IMR-90 (cell line): ENCODE data around the gene TOP3B.

Experiments used
- RAD21 ChIP-seq: IDR thresholded peaks from 2 replicates; pipeline ENCODE4 v1.6.1; 2012; ENCODE audit warnings: low read length, improper control_type of control experiment
- TF ChIP-seq, protein P1 (sequence below): conservative IDR thresholded peaks from 2 replicates; pipeline ENCODE4 v1.5.1; 2012; ENCODE audit warnings: mild to moderate bottlenecking, low read depth, low read length, improper control_type of control experiment

DNA sequence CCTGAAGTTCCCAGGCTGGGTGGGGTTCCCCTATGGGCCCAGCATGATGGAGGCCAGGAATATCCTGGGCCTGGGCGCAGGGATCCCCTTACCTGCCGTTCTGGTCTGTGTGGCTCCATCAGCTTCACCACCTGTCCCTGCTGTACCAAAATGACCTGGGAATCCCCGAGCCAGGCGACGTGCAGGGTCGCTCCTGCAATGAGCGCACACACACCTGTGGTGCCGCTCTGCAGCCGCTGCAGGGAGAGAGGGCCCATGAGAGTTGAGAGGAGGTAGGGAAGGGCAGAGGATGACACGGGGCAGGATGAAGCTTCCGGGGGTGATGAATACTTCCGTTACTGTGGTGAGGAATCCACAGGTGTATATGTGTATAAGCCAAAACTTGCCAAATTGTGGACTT, 51.5 kb downstream of the TOP3B start:
- TF ChIP-seq, protein P1, sequence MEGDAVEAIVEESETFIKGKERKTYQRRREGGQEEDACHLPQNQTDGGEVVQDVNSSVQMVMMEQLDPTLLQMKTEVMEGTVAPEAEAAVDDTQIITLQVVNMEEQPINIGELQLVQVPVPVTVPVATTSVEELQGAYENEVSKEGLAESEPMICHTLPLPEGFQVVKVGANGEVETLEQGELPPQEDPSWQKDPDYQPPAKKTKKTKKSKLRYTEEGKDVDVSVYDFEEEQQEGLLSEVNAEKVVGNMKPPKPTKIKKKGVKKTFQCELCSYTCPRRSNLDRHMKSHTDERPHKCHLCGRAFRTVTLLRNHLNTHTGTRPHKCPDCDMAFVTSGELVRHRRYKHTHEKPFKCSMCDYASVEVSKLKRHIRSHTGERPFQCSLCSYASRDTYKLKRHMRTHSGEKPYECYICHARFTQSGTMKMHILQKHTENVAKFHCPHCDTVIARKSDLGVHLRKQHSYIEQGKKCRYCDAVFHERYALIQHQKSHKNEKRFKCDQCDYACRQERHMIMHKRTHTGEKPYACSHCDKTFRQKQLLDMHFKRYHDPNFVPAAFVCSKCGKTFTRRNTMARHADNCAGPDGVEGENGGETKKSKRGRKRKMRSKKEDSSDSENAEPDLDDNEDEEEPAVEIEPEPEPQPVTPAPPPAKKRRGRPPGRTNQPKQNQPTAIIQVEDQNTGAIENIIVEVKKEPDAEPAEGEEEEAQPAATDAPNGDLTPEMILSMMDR: no peak
- no peak for TF ChIP-seq RAD21
